MM.1S (cell line): ENCODE results near the gene GPR150.

Source experiments
- DNase-seq: peaks from one replicate; pipeline ENCODE4 v3.0.0-alpha.2; 2015
- H2AFZ ChIP-seq: fragments of 300-600 bp; sonication (generic); 2 replicates; pipeline ENCODE4 v1.6.0; 2016; ENCODE audit warnings: antibody characterized with exemption, low read length
- H3F3A ChIP-seq: fragments of 300-600 bp; sonication (generic); 2 replicates; pipeline ENCODE4 v1.6.1; 2016; ENCODE audit warnings: mild to moderate bottlenecking, antibody characterized with exemption, low read length, moderate library complexity, mixed read lengths; ENCODE audit not compliant: insufficient read depth
- H3K27ac ChIP-seq: fragments of 300-600 bp; sonication (generic); 2 replicates; pipeline ENCODE4 v1.5.1; 2016; ENCODE audit warnings: mild to moderate bottlenecking, low read length
- H3K27me3 ChIP-seq: fragments of 300-600 bp; sonication (generic); replicated peaks from 2 replicates; pipeline ENCODE4 v1.6.0; 2016; ENCODE audit warnings: low read length; ENCODE audit not compliant: insufficient read depth
- H3K36me3 ChIP-seq: fragments of 300-600 bp; sonication (generic); replicated peaks from 2 replicates; pipeline ENCODE4 v1.6.1; 2016; ENCODE audit warnings: mild to moderate bottlenecking, low read length, mixed read lengths; ENCODE audit not compliant: insufficient read depth
- H3K4me1 ChIP-seq: fragments of 300-600 bp; sonication (generic); 2 replicates; pipeline ENCODE4 v1.6.1; 2016; ENCODE audit warnings: low read length, mixed read lengths
- H3K4me2 ChIP-seq: fragments of 300-600 bp; sonication (generic); 2 replicates; pipeline ENCODE4 v1.6.0; 2016; ENCODE audit warnings: low read depth, low read length
- H3K4me3 ChIP-seq: fragments of 300-600 bp; sonication (generic); 2 replicates; pipeline ENCODE4 v1.5.1; 2016; ENCODE audit warnings: low read length, mixed read lengths
- H3K79me2 ChIP-seq: fragments of 300-600 bp; sonication (generic); 2 replicates; pipeline ENCODE4 v1.6.1; 2016; ENCODE audit warnings: mixed run types, low read length, mixed read lengths
- H3K9ac ChIP-seq: fragments of 300-600 bp; sonication (generic); 2 replicates; pipeline ENCODE4 v1.6.1; 2016; ENCODE audit warnings: low read length, mixed read lengths
- H3K9me2 ChIP-seq: fragments of 300-600 bp; sonication (generic); replicated peaks from 2 replicates; pipeline ENCODE4 v1.6.1; 2016; ENCODE audit warnings: mild to moderate bottlenecking, low read length, mixed read lengths; ENCODE audit not compliant: insufficient read depth
- H3K9me3 ChIP-seq: fragments of 300-600 bp; sonication (generic); replicated peaks from 2 replicates; pipeline ENCODE4 v1.6.1; 2016; ENCODE audit warnings: mild to moderate bottlenecking, low read length, mixed read lengths; ENCODE audit not compliant: insufficient read depth
- H4K20me1 ChIP-seq: fragments of 300-600 bp; sonication (generic); 2 replicates; pipeline ENCODE4 v1.6.1; 2016; ENCODE audit warnings: mild to moderate bottlenecking, low read length, moderate library complexity, mixed read lengths; ENCODE audit not compliant: insufficient read depth
- CTCF ChIP-seq: fragments of 300-600 bp; sonication (generic); IDR thresholded peaks from 2 replicates; pipeline ENCODE4 v1.5.1; 2016; ENCODE audit warnings: antibody characterized with exemption, low read length, mixed read lengths
- EZH2 ChIP-seq: fragments of 300-600 bp; sonication (generic); optimal IDR thresholded peaks from 2 replicates; pipeline ENCODE3; 2017; ENCODE audit warnings: low read depth, mild to moderate bottlenecking, antibody characterized with exemption, low read length, mixed read lengths
- EZH2phosphoT487 ChIP-seq: fragments of 300-600 bp; sonication (generic); IDR thresholded peaks from 2 replicates; pipeline ENCODE4 v1.6.1; 2018; ENCODE audit warnings: antibody characterized with exemption, low read length

The GPR150 gene

GRCh38 chr5:95655575-95655974, 35.7 kb downstream of the GPR150 start:
- no peak overlapping the region for H3K27ac ChIP-seq
- no peaks in the 10 kb centered on the region for H3K36me3 ChIP-seq
- DNase-seq, result no peak
- H3F3A ChIP-seq, result no peaks in the 10 kb centered on the region
- H3K4me2 ChIP-seq, result no peak overlapping the region
- H4K20me1 ChIP-seq, result no peaks in the 10 kb centered on the region
- H3K4me1 ChIP-seq, result no peaks in the 10 kb centered on the region; the same call in 1 of the 2 replicates
- H3K79me2 ChIP-seq, result no peaks in the 10 kb centered on the region
- no peak for TF ChIP-seq EZH2phosphoT487
- TF ChIP-seq CTCF, result no peak
- TF ChIP-seq EZH2, result no peak
- H3K9me3 ChIP-seq, result no peaks in the 10 kb centered on the region
- no peak overlapping the region for H3K4me3 ChIP-seq
- H3K9me2 ChIP-seq, result no peaks in the 10 kb centered on the region
- no peak overlapping the region for H2AFZ ChIP-seq
- no peaks in the 10 kb centered on the region for H3K27me3 ChIP-seq
- H3K9ac ChIP-seq, result no peak overlapping the region

GRCh38 chr5:95660060-95660459, 40.2 kb downstream of the GPR150 start:
- Histone ChIP-seq H3K9me2 (no peaks in the 10 kb centered on the region), H3K4me2 (no peak overlapping the region), H3K9ac (no peak overlapping the region), H3F3A (no peaks in the 10 kb centered on the region), H3K4me1 (peaks cover 5% of the 10 kb centered on the region; the same call in 1 of the 2 replicates), H4K20me1 (no peaks in the 10 kb centered on the region), H3K27me3 (no peaks in the 10 kb centered on the region), H3K79me2 (no peaks in the 10 kb centered on the region), H3K27ac (no peak overlapping the region), H3K9me3 (no peaks in the 10 kb centered on the region), H3K36me3 (no peaks in the 10 kb centered on the region), H2AFZ (no peak overlapping the region), H3K4me3 (no peak overlapping the region)
- DNase-seq, result no peak
- no peak for TF ChIP-seq EZH2phosphoT487
- TF ChIP-seq CTCF, result no peak
- no peak for TF ChIP-seq EZH2

GRCh38 chr5:95662946-95663345, 43.1 kb downstream of the GPR150 start:
- Histone ChIP-seq H3K79me2 (no peaks in the 10 kb centered on the region), H2AFZ (no peak overlapping the region), H3F3A (no peaks in the 10 kb centered on the region), H3K9me3 (no peaks in the 10 kb centered on the region), H3K27ac (no peak overlapping the region), H3K4me3 (no peak overlapping the region), H3K27me3 (no peaks in the 10 kb centered on the region), H3K9ac (no peak overlapping the region), H3K36me3 (no peaks in the 10 kb centered on the region), H4K20me1 (no peaks in the 10 kb centered on the region), H3K4me1 (0 out of 2 replicates have a peak, but pooled peaks cover 5% of the 10 kb centered on the region), H3K9me2 (no peaks in the 10 kb centered on the region), H3K4me2 (no peak overlapping the region)
- TF ChIP-seq CTCF (no peak), EZH2phosphoT487 (no peak), EZH2 (no peak)
- no peak for DNase-seq
